Measurements from ENCODE around the gene MEN1. TPM values are rescaled to one million over a fixed set of nuclear protein-coding genes. Genes with fewer than 3 reads are reported as not detected.
A peak's percentile ranks its signal among the peaks of the same experiment; 100 is the strongest.

Gene MEN1
- total and polyA plus RNA-seq, 9 of the 15 experiments (the other 6 are each of a cell fraction or from before 2014, with no cell fraction given): 3.4 to 57.2 (median 19.3) TPM

DNA sequence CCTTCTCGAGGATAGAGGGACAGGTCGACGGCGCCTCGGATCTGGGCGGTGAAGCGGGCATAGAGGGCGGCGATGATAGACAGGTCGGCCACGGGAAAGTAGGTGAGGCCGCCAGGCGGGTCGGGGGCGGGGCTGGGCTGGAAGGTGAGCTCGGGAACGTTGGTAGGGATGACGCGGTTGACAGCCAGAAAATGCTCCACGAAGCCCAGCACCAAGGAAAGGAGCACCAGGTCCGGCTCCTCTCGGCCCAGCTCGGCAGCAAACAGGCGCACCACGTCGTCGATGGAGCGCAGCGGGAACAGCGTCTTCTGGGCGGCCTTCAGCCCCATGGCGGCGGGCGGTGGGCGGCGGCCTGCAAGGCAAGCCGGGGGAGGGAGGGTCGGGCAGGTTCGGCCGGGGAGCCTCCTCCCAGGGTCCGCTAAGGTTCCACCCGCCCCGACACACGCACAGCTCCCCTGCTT, 540 bp downstream of the MEN1 start:
- peak overlapping the region; percentile 97 for H2AFZ ChIP-seq (ENCODE audit: low read depth, low read length)
- 6% methylated on average over 34 of the region's 44 CpGs for WGBS (ENCODE audit: insufficient coverage, low coverage, missing lambda C conversion rate)
- TF ChIP-seq PHF21A (IDR thresholded peaks at IDR 0.05; ENCODE audit: borderline replicate concordance, low read depth) (no peak), RFX1 (IDR thresholded peaks at IDR 0.05) (no peak), CC2D1A (IDR thresholded peaks at IDR 0.05) (no peak), CEBPB (tag; IDR thresholded peaks at IDR 0.05) (no peak), HDGF (IDR thresholded peaks at IDR 0.05) (0 out of 2 replicates have a peak, but pooled peaks have one; percentile 40), ZNF717 (CRISPR knock-in tag; IDR thresholded peaks at IDR 0.05) (no peak), MAZ (CRISPR knock-in tag; conservative IDR thresholded peaks at IDR 0.05 in 1 of 2, IDR thresholded peaks at IDR 0.05 in 1 of 2) (no peak; a peak in 1 of 4 replicates)
- TF ChIP-seq, protein P1, sequence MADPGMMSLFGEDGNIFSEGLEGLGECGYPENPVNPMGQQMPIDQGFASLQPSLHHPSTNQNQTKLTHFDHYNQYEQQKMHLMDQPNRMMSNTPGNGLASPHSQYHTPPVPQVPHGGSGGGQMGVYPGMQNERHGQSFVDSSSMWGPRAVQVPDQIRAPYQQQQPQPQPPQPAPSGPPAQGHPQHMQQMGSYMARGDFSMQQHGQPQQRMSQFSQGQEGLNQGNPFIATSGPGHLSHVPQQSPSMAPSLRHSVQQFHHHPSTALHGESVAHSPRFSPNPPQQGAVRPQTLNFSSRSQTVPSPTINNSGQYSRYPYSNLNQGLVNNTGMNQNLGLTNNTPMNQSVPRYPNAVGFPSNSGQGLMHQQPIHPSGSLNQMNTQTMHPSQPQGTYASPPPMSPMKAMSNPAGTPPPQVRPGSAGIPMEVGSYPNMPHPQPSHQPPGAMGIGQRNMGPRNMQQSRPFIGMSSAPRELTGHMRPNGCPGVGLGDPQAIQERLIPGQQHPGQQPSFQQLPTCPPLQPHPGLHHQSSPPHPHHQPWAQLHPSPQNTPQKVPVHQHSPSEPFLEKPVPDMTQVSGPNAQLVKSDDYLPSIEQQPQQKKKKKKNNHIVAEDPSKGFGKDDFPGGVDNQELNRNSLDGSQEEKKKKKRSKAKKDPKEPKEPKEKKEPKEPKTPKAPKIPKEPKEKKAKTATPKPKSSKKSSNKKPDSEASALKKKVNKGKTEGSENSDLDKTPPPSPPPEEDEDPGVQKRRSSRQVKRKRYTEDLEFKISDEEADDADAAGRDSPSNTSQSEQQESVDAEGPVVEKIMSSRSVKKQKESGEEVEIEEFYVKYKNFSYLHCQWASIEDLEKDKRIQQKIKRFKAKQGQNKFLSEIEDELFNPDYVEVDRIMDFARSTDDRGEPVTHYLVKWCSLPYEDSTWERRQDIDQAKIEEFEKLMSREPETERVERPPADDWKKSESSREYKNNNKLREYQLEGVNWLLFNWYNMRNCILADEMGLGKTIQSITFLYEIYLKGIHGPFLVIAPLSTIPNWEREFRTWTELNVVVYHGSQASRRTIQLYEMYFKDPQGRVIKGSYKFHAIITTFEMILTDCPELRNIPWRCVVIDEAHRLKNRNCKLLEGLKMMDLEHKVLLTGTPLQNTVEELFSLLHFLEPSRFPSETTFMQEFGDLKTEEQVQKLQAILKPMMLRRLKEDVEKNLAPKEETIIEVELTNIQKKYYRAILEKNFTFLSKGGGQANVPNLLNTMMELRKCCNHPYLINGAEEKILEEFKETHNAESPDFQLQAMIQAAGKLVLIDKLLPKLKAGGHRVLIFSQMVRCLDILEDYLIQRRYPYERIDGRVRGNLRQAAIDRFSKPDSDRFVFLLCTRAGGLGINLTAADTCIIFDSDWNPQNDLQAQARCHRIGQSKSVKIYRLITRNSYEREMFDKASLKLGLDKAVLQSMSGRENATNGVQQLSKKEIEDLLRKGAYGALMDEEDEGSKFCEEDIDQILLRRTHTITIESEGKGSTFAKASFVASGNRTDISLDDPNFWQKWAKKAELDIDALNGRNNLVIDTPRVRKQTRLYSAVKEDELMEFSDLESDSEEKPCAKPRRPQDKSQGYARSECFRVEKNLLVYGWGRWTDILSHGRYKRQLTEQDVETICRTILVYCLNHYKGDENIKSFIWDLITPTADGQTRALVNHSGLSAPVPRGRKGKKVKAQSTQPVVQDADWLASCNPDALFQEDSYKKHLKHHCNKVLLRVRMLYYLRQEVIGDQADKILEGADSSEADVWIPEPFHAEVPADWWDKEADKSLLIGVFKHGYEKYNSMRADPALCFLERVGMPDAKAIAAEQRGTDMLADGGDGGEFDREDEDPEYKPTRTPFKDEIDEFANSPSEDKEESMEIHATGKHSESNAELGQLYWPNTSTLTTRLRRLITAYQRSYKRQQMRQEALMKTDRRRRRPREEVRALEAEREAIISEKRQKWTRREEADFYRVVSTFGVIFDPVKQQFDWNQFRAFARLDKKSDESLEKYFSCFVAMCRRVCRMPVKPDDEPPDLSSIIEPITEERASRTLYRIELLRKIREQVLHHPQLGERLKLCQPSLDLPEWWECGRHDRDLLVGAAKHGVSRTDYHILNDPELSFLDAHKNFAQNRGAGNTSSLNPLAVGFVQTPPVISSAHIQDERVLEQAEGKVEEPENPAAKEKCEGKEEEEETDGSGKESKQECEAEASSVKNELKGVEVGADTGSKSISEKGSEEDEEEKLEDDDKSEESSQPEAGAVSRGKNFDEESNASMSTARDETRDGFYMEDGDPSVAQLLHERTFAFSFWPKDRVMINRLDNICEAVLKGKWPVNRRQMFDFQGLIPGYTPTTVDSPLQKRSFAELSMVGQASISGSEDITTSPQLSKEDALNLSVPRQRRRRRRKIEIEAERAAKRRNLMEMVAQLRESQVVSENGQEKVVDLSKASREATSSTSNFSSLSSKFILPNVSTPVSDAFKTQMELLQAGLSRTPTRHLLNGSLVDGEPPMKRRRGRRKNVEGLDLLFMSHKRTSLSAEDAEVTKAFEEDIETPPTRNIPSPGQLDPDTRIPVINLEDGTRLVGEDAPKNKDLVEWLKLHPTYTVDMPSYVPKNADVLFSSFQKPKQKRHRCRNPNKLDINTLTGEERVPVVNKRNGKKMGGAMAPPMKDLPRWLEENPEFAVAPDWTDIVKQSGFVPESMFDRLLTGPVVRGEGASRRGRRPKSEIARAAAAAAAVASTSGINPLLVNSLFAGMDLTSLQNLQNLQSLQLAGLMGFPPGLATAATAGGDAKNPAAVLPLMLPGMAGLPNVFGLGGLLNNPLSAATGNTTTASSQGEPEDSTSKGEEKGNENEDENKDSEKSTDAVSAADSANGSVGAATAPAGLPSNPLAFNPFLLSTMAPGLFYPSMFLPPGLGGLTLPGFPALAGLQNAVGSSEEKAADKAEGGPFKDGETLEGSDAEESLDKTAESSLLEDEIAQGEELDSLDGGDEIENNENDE (IDR thresholded peaks at IDR 0.05; ENCODE audit: low read depth, low read length): no peak
- TF ChIP-seq, protein P2, sequence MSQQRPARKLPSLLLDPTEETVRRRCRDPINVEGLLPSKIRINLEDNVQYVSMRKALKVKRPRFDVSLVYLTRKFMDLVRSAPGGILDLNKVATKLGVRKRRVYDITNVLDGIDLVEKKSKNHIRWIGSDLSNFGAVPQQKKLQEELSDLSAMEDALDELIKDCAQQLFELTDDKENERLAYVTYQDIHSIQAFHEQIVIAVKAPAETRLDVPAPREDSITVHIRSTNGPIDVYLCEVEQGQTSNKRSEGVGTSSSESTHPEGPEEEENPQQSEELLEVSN (IDR thresholded peaks at IDR 0.05; ENCODE audit: borderline replicate concordance in 1 of 2, extremely low read depth in 1 of 2, insufficient read depth in 1 of 2, insufficient read length in 1 of 2, low read depth in 1 of 2, low read length in 1 of 2, poor library complexity in 1 of 2, severe bottlenecking in 1 of 2): peak in 1 of 2 experiments; percentile 52

More for the DNA sequence above, 540 bp downstream of the MEN1 start:
- Histone ChIP-seq H3K4me2 (ENCODE audit: insufficient read depth, low read length) (peak overlapping the region; percentile 79), H4K20me1 (replicated peaks; ENCODE audit: control insufficient read depth, insufficient read depth, low read length) (no peaks in the 10 kb centered on the region), H3K27ac (ENCODE audit: extremely low read depth, low read depth, low read length) (peak overlapping the region; percentile 32; the same call in 1 of the 3 replicates), H3K79me2 (ENCODE audit: control insufficient read depth, insufficient read depth, low read length) (peaks cover 15% of the 10 kb centered on the region), H3K9me1 (ENCODE audit: control insufficient read depth, insufficient read depth, low read length) (no peaks in the 10 kb centered on the region), H3K4me1 (replicated peaks in 1 of 2; ENCODE audit: control insufficient read depth in 2 of 2, insufficient read depth in 2 of 2, low read length in 2 of 2) (peaks cover 5 to 25% of the 10 kb centered on the region in 2 experiments), H3K36me3 (ENCODE audit: control insufficient read depth, insufficient read depth, low read length) (peaks cover 45% of the 10 kb centered on the region; the same call in 2 of the 3 replicates), H3K9ac (ENCODE audit: insufficient read depth in 1 of 2, low read depth in 2 of 2, low read length in 2 of 2) (peak overlapping the region; percentile 62 to 94), H3K27me3 (ENCODE audit: control insufficient read depth in 2 of 2, insufficient read depth in 2 of 2, low read length in 2 of 2) (no peaks in the 10 kb centered on the region), H3K4me3 (peak overlapping the region; percentile 90), H3K9me3 (replicated peaks; ENCODE audit: control insufficient read depth, insufficient read depth, low read depth, low read length) (no peaks in the 10 kb centered on the region)
- POLR2A ChIA-PET: interaction anchor here (0.7 to 1.8 kb wide), 3 partner anchors 31 to 306 kb away, joined by 3 to 6 read pairs (median 5); partner anchors contain the start of gene SF1
- in situ Hi-C loops (cut with MboI): no loop called here
- no TSS peak for BruUV-seq (replicated peaks)
- ATAC-seq (peak; percentile 50), DNase-seq (ENCODE audit: extremely low read depth in 1 of 4, low spot score in 3 of 4) (peak; percentile 40 to 70 (median 56)), FAIRE-seq (no peak)
- intact Hi-C loops (cut with micrococcal nuclease): no loop called here
- CTCF ChIA-PET (ENCODE audit: low intra/inter-chr PET ratio): interaction anchor here (0.6 kb wide), 1 partner anchor 33 kb away, joined by 3 read pairs; no protein-coding TSS in a partner anchor
